Lower leg skin (tissue), 4 donors: Measurements from ENCODE around the gene PRH1. TPM values are rescaled to one million over a fixed set of nuclear protein-coding genes. Genes with fewer than 3 reads are reported as not detected.

Experiments
- DNase-seq, 2 donors: peaks; one replicate each; pipeline ENCODE4 v3.0.0-alpha.2; 2019; ENCODE audit warnings: low spot score in 2 of 2
- H3K4me3 ChIP-seq: fragments of 200-600 bp; sonication (generic); 2 replicates; pipeline ENCODE4 v1.5.1; 2017; ENCODE audit warnings: mild to moderate bottlenecking, low read depth; ENCODE audit not compliant: poor library complexity, severe bottlenecking
- POLR2A ChIP-seq, 2 donors: fragments of 450-650 bp; IDR thresholded peaks; one replicate each; pipeline ENCODE4 v1.6.1; 2016 to 2017; ENCODE audit warnings: antibody characterized with exemption in 2 of 2, mild to moderate bottlenecking in 1 of 2, moderate library complexity in 1 of 2
- WGBS, 2 donors: methylation state at CpG; one replicate each; pipeline ENCODE4 v1.1.5; 2018; 5-methylcytosine and 5-hydroxymethylcytosine counted together
- intact Hi-C: fragments of 100-400 bp; cut with DNase I; formaldehyde crosslinking; loops from one replicate; pipeline ENCODE4 v1.15.0; 2023; ENCODE audit warnings: low total_unique reads
- total RNA-seq, 4 donors: library from RNA; depleted of rRNA; stranded (reverse); fragments of >200 nt; gene quantifications; one replicate each; pipeline ENCODE4 v1.1.0, GENCODE V29; 2016
- TF ChIP-seq, protein P1 (sequence below), 3 donors: fragments of 450-650 bp; IDR thresholded peaks; one replicate each; pipeline ENCODE4 v1.5.1; 2016; ENCODE audit warnings: antibody characterized with exemption in 3 of 3, mild to moderate bottlenecking in 3 of 3, moderate library complexity in 2 of 3

Gene PRH1
- total RNA-seq, 4 donors from 2014 or later, result 0.95 to 7.8 (median 5.5) TPM; not detected in 1

GRCh38 chr12:10909462-10909861 lies 25.4 kb upstream of the PRH1 start, which contains the start of gene TAS2R13:
Gene TAS2R13 (minus strand): TSS chr12:10909562. CDS start chr12:10909298, 264 bp downstream.
- TF ChIP-seq POLR2A (IDR thresholded peaks at IDR 0.05), result no peak
- TF ChIP-seq, protein P1, sequence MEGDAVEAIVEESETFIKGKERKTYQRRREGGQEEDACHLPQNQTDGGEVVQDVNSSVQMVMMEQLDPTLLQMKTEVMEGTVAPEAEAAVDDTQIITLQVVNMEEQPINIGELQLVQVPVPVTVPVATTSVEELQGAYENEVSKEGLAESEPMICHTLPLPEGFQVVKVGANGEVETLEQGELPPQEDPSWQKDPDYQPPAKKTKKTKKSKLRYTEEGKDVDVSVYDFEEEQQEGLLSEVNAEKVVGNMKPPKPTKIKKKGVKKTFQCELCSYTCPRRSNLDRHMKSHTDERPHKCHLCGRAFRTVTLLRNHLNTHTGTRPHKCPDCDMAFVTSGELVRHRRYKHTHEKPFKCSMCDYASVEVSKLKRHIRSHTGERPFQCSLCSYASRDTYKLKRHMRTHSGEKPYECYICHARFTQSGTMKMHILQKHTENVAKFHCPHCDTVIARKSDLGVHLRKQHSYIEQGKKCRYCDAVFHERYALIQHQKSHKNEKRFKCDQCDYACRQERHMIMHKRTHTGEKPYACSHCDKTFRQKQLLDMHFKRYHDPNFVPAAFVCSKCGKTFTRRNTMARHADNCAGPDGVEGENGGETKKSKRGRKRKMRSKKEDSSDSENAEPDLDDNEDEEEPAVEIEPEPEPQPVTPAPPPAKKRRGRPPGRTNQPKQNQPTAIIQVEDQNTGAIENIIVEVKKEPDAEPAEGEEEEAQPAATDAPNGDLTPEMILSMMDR (IDR thresholded peaks at IDR 0.05), result no peak
- 93 to 96% methylated on average over 1 of the region's 1 CpG for WGBS, 2 donors
- DNase-seq, result no peak
- intact Hi-C loops, result no loop called here
- no peak within 1 kb of the TSS for H3K4me3 ChIP-seq

- no peak for DNase-seq
- intact Hi-C loops, result no loop called here
- TF ChIP-seq POLR2A (IDR thresholded peaks at IDR 0.05), result no peak
- TF ChIP-seq, protein P1 (IDR thresholded peaks at IDR 0.05), result no peak
- 74 to 93% methylated on average over 4 of the region's 4 CpGs for WGBS, 2 donors
- no peak overlapping the region for H3K4me3 ChIP-seq
Measured at GRCh38 chr12:10904686-10905085, 20.6 kb upstream of the PRH1 start.

GRCh38 chr12:10901427-10901826 lies 17.4 kb upstream of the PRH1 start:
- 94 to 97% methylated on average over 1 of the region's 1 CpG for WGBS, 2 donors
- TF ChIP-seq, protein P1 (IDR thresholded peaks at IDR 0.05), result no peak
- no peak for TF ChIP-seq POLR2A (IDR thresholded peaks at IDR 0.05)
- intact Hi-C loops, result no loop called here
- no peak for DNase-seq
- H3K4me3 ChIP-seq, result no peak overlapping the region

GRCh38 chr12:10900972-10901371 lies 16.9 kb upstream of the PRH1 start:
- H3K4me3 ChIP-seq, result no peak overlapping the region
- no peak for DNase-seq
- TF ChIP-seq, protein P1 (IDR thresholded peaks at IDR 0.05), result no peak
- TF ChIP-seq POLR2A (IDR thresholded peaks at IDR 0.05), result no peak
- intact Hi-C loops, result no loop called here
- WGBS, 2 donors, result 84 to 86% methylated on average over 1 of the region's 1 CpG

GRCh38 chr12:10900530-10900929 lies 16.5 kb upstream of the PRH1 start:
- 86 to 100% methylated on average over 1 of the region's 1 CpG for WGBS, 2 donors
- no peak overlapping the region for H3K4me3 ChIP-seq
- intact Hi-C loops, result no loop called here
- no peak for DNase-seq
- TF ChIP-seq, protein P1 (IDR thresholded peaks at IDR 0.05), result no peak

DNA sequence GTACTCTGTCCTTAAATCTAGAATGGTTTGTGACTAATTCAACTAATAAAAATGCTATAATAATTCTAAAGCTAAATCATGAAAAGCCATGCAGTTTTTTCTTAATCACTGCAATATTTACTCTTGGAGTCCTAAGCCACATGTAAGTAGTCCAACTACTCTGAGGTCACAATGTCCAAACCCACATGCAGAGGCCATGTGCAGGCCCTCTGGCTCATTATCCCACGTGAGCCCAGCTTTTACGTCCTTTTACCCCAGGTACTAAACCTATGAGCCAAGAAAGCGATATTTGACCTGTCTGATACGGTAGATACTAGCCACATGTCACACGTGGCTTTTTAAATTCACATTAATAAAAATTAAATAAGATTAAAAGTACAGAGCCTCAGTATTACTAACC lies 12.8 kb upstream of the PRH1 start:
- TF ChIP-seq, protein P1 (IDR thresholded peaks at IDR 0.05), result no peak
- TF ChIP-seq POLR2A (IDR thresholded peaks at IDR 0.05), result no peak
- intact Hi-C loops, result no loop called here
- H3K4me3 ChIP-seq, result no peak overlapping the region
- DNase-seq, result no peak
- WGBS, 2 donors, result 91 to 98% methylated on average over 5 of the region's 5 CpGs
